Smooth muscle cell (in vitro differentiated cells): ENCODE results near the gene SLC31A2. TPM values are rescaled to one million over a fixed set of nuclear protein-coding genes. Genes with fewer than 3 reads are reported as not detected.

Experiments
- DNase-seq: peaks from one replicate; lab custom pipeline; 2025; ENCODE audit not compliant: unreplicated experiment; lab: John Stamatoyannopoulos, UW
- H2AFZ ChIP-seq: fragments of 200-600 bp; sonication (generic); 2 replicates; pipeline ENCODE4 v1.6.0; 2016; ENCODE audit warnings: antibody characterized with exemption, low read depth, mild to moderate bottlenecking
- H3F3A ChIP-seq: fragments of 200-600 bp; sonication (generic); 2 replicates; pipeline ENCODE4 v1.6.0; 2017; ENCODE audit warnings: antibody characterized with exemption, low read depth
- H3K27ac ChIP-seq: fragments of 200-600 bp; sonication (generic); 2 replicates; pipeline ENCODE4 v1.5.1; 2016; ENCODE audit warnings: low read depth, mild to moderate bottlenecking
- H3K27me3 ChIP-seq: fragments of 200-600 bp; sonication (generic); 2 replicates; pipeline ENCODE4 v1.6.1; 2016; ENCODE audit warnings: low read depth, mild to moderate bottlenecking
- H3K36me3 ChIP-seq: fragments of 200-600 bp; sonication (generic); 2 replicates; pipeline ENCODE4 v1.5.1; 2016; ENCODE audit warnings: low read depth
- H3K4me1 ChIP-seq: fragments of 200-600 bp; sonication (generic); 2 replicates; pipeline ENCODE4 v1.5.1; 2016; ENCODE audit warnings: low read depth
- H3K4me2 ChIP-seq: fragments of 200-600 bp; sonication (generic); 2 replicates; pipeline ENCODE4 v1.6.0; 2016; ENCODE audit warnings: mild to moderate bottlenecking
- H3K4me3 ChIP-seq: fragments of 200-600 bp; sonication (generic); 2 replicates; pipeline ENCODE4 v1.5.1; 2016; ENCODE audit warnings: mild to moderate bottlenecking
- H3K79me2 ChIP-seq: fragments of 200-600 bp; sonication (generic); 2 replicates; pipeline ENCODE4 v1.6.0; 2016; ENCODE audit warnings: low read depth, mild to moderate bottlenecking
- H3K9ac ChIP-seq: fragments of 200-600 bp; sonication (generic); 2 replicates; pipeline ENCODE4 v1.6.0; 2016; ENCODE audit warnings: low read depth
- H3K9me3 ChIP-seq: fragments of 200-600 bp; sonication (generic); replicated peaks from 2 replicates; pipeline ENCODE4 v1.5.1; 2016; ENCODE audit warnings: low read depth
- H4K20me1 ChIP-seq: fragments of 200-600 bp; sonication (generic); 2 replicates; pipeline ENCODE4 v1.6.0; 2016; ENCODE audit warnings: low read depth
- CTCF ChIP-seq: fragments of 200-600 bp; sonication (generic); IDR thresholded peaks from 2 replicates; pipeline ENCODE4 v1.5.1; 2017; ENCODE audit warnings: borderline replicate concordance, mild to moderate bottlenecking, antibody characterized with exemption; ENCODE audit not compliant: insufficient read depth, poor library complexity, severe bottlenecking
- WGBS: methylation state at CpG from one replicate; pipeline ENCODE4 v1.1.7; 2016; ENCODE audit warnings: low lambda C conversion rate; 5-methylcytosine and 5-hydroxymethylcytosine counted together
- polyA plus RNA-seq: library from polyadenylated mRNA; unstranded; fragments of >200 nt; fragmentation: Nextera tagmentation; extraction: Ambion mirVana; gene quantifications from 2 replicates; pipeline ENCODE4 v1.2.1, GENCODE V29; 2016
- total RNA-seq: library from RNA; depleted of rRNA; stranded (reverse); fragments of >200 nt; gene quantifications from 2 replicates; pipeline ENCODE4 v1.2.3, GENCODE V29; 2014

SLC31A2 gene
- total and polyA plus RNA-seq, 2 experiments from 2014 or later: 4.8 to 9.1 TPM

- Histone ChIP-seq H3K79me2 (no peaks in the 10 kb centered on the region), H3K9ac (no peak overlapping the region), H3K27me3 (no peaks in the 10 kb centered on the region), H3F3A (no peaks in the 10 kb centered on the region), H2AFZ (no peak overlapping the region), H3K36me3 (peaks cover 55% of the 10 kb centered on the region), H3K4me3 (no peak overlapping the region), H4K20me1 (no peaks in the 10 kb centered on the region), H3K9me3 (no peaks in the 10 kb centered on the region), H3K4me1 (no peaks in the 10 kb centered on the region), H3K4me2 (no peak overlapping the region), H3K27ac (no peak overlapping the region)
- TF ChIP-seq CTCF: no peak
- DNase-seq: no peak
- WGBS: 62% methylated on average over 1 of the region's 1 CpG
Observed at GRCh38 chr9:113179839-113180238, 29.0 kb downstream of the SLC31A2 start.

GRCh38 chr9:113181165-113181564 is 30.4 kb downstream of the SLC31A2 start:
- Histone ChIP-seq H3K36me3 (peaks cover 54% of the 10 kb centered on the region), H3K79me2 (no peaks in the 10 kb centered on the region), H2AFZ (no peak overlapping the region), H3K4me3 (no peak overlapping the region), H3K4me1 (no peaks in the 10 kb centered on the region), H3K4me2 (no peak overlapping the region), H3F3A (no peaks in the 10 kb centered on the region), H4K20me1 (no peaks in the 10 kb centered on the region), H3K27me3 (no peaks in the 10 kb centered on the region), H3K9ac (no peak overlapping the region), H3K9me3 (no peaks in the 10 kb centered on the region), H3K27ac (no peak overlapping the region)
- no peak for TF ChIP-seq CTCF
- DNase-seq: no peak

GRCh38 chr9:113183956-113184488 is 33.2 kb downstream of the SLC31A2 start:
- no peaks in the 10 kb centered on the region for H3K79me2 ChIP-seq
- no peaks in the 10 kb centered on the region for H4K20me1 ChIP-seq
- DNase-seq: no peak
- no peak overlapping the region for H3K27ac ChIP-seq
- no peak overlapping the region for H3K4me3 ChIP-seq
- H3K27me3 ChIP-seq: no peaks in the 10 kb centered on the region
- no peaks in the 10 kb centered on the region for H3K4me1 ChIP-seq
- H3K9ac ChIP-seq: no peak overlapping the region
- no peaks in the 10 kb centered on the region for H3K9me3 ChIP-seq
- no peak for TF ChIP-seq CTCF
- no peak overlapping the region for H3K4me2 ChIP-seq
- H3F3A ChIP-seq: no peaks in the 10 kb centered on the region
- peaks cover 45% of the 10 kb centered on the region for H3K36me3 ChIP-seq
- H2AFZ ChIP-seq: no peak overlapping the region
- WGBS: 98% methylated on average over 2 of the region's 2 CpGs

- Histone ChIP-seq H3K36me3 (peaks cover 45% of the 10 kb centered on the region), H3K9me3 (no peaks in the 10 kb centered on the region), H3K27me3 (no peaks in the 10 kb centered on the region), H3K27ac (no peak overlapping the region), H4K20me1 (no peaks in the 10 kb centered on the region), H2AFZ (no peak overlapping the region), H3K79me2 (no peaks in the 10 kb centered on the region), H3F3A (no peaks in the 10 kb centered on the region), H3K9ac (no peak overlapping the region), H3K4me1 (no peaks in the 10 kb centered on the region), H3K4me3 (no peak overlapping the region), H3K4me2 (no peak overlapping the region)
- TF ChIP-seq CTCF: no peak
- no peak for DNase-seq
- 95% methylated on average over 2 of the region's 2 CpGs for WGBS
Observed at GRCh38 chr9:113184539-113184938, 33.7 kb downstream of the SLC31A2 start.
